ENCODE measurements around the gene ELMO1.

Gene ELMO1

GRCh38 chr7:36863901-36864701, 584.6 kb downstream of the ELMO1 start:
- no peak overlapping the region for H2BK5ac ChIP-seq (ENCODE audit: low read length)
- H4K5ac ChIP-seq (ENCODE audit: low read length): no peak overlapping the region
- no peak overlapping the region for H3K4me3 ChIP-seq (ENCODE audit: low read length)
- WGBS (ENCODE audit: extremely low coverage, insufficient coverage, low lambda C conversion rate): no CpG with 5 or more reads among the region's 10 CpGs
- no peak overlapping the region for H3K4me2 ChIP-seq (ENCODE audit: low read length)
- no peaks in the 10 kb centered on the region for H3K79me2 ChIP-seq (ENCODE audit: control insufficient read depth, insufficient read depth, low read length)
- no peak overlapping the region for H3K27ac ChIP-seq (ENCODE audit: low read depth, low read length)
- no peak overlapping the region for H3K4ac ChIP-seq (ENCODE audit: low read depth, low read length)
- H3K23ac ChIP-seq (ENCODE audit: low read length): no peak overlapping the region
- H4K8ac ChIP-seq (ENCODE audit: low read depth, low read length): no peak overlapping the region
- no peaks in the 10 kb centered on the region for H3K27me3 ChIP-seq (ENCODE audit: insufficient read depth, low read length, poor library complexity)
- H2BK15ac ChIP-seq (replicated peaks; ENCODE audit: low read depth): no peak overlapping the region
- no peak overlapping the region for H2AK5ac ChIP-seq (ENCODE audit: low read length)
- no peak overlapping the region for H3K18ac ChIP-seq (ENCODE audit: low read length)
- H2BK120ac ChIP-seq (ENCODE audit: low read depth, low read length): no peak overlapping the region
- peaks cover 5% of the 10 kb centered on the region for H3K4me1 ChIP-seq (ENCODE audit: control insufficient read depth, low read depth, low read length)
- no peak overlapping the region for H3K56ac ChIP-seq (ENCODE audit: low read length)
- no peaks in the 10 kb centered on the region for H3K79me1 ChIP-seq (ENCODE audit: low read length)
- no peak overlapping the region for H3K9ac ChIP-seq (ENCODE audit: low read length)
- no peak for DNase-seq
- no peaks in the 10 kb centered on the region for H3K36me3 ChIP-seq (ENCODE audit: control insufficient read depth, insufficient read depth, low read length)

DNA sequence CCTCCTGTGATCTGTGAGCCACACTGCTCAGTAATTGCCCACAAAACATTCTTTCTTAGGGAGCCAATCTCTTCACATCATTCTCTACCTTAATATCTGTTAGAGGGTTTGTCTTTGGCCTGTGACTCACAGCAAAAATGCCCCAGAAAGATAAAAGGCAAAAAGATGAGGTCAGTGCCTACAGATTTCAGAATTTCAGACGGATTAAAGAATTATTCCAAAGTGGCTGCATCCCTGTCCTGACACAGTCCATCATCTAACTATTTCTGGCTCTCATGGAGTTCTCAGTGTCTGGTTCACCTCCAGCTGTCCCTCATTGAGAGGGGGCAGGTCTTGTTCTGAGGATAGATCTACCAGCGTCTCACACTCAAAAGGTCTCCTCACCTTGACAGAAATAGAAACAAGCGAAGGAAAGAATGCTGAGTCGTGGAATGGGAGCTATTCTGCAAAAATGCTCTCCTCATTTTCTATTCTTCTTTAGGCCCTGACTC, 585.8 kb downstream of the ELMO1 start:
- no peak overlapping the region for H2AK5ac ChIP-seq (ENCODE audit: low read length)
- H4K8ac ChIP-seq (ENCODE audit: low read depth, low read length): no peak overlapping the region
- H3K56ac ChIP-seq (ENCODE audit: low read length): no peak overlapping the region
- WGBS (ENCODE audit: extremely low coverage, insufficient coverage, low lambda C conversion rate): no CpG with 5 or more reads among the region's 4 CpGs
- H2BK5ac ChIP-seq (ENCODE audit: low read length): no peak overlapping the region
- H3K9ac ChIP-seq (ENCODE audit: low read length): no peak overlapping the region
- no peak overlapping the region for H3K4me3 ChIP-seq (ENCODE audit: low read length)
- H3K27ac ChIP-seq (ENCODE audit: low read depth, low read length): no peak overlapping the region
- H3K79me1 ChIP-seq (ENCODE audit: low read length): no peaks in the 10 kb centered on the region
- H3K4me1 ChIP-seq (ENCODE audit: control insufficient read depth, low read depth, low read length): peaks cover 5% of the 10 kb centered on the region
- no peak overlapping the region for H2BK15ac ChIP-seq (replicated peaks; ENCODE audit: low read depth)
- no peak overlapping the region for H3K4me2 ChIP-seq (ENCODE audit: low read length)
- no peak overlapping the region for H2BK120ac ChIP-seq (ENCODE audit: low read depth, low read length)
- H3K18ac ChIP-seq (ENCODE audit: low read length): no peak overlapping the region
- no peak overlapping the region for H3K23ac ChIP-seq (ENCODE audit: low read length)
- H3K4ac ChIP-seq (ENCODE audit: low read depth, low read length): no peak overlapping the region
- H3K79me2 ChIP-seq (ENCODE audit: control insufficient read depth, insufficient read depth, low read length): no peaks in the 10 kb centered on the region
- no peak overlapping the region for H4K5ac ChIP-seq (ENCODE audit: low read length)
- H3K27me3 ChIP-seq (ENCODE audit: insufficient read depth, low read length, poor library complexity): no peaks in the 10 kb centered on the region
- DNase-seq: no peak
- H3K36me3 ChIP-seq (ENCODE audit: control insufficient read depth, insufficient read depth, low read length): no peaks in the 10 kb centered on the region

GRCh38 chr7:36861656-36862055, 587.0 kb downstream of the ELMO1 start:
- Histone ChIP-seq H3K27me3 (ENCODE audit: insufficient read depth, low read length, poor library complexity) (no peaks in the 10 kb centered on the region), H3K4me3 (ENCODE audit: low read length) (no peak overlapping the region), H3K36me3 (ENCODE audit: control insufficient read depth, insufficient read depth, low read length) (no peaks in the 10 kb centered on the region), H3K18ac (ENCODE audit: low read length) (no peak overlapping the region), H2BK120ac (ENCODE audit: low read depth, low read length) (no peak overlapping the region), H2BK15ac (replicated peaks; ENCODE audit: low read depth) (no peak overlapping the region), H3K56ac (ENCODE audit: low read length) (no peak overlapping the region), H4K8ac (ENCODE audit: low read depth, low read length) (no peak overlapping the region), H3K4ac (ENCODE audit: low read depth, low read length) (no peak overlapping the region), H3K27ac (ENCODE audit: low read depth, low read length) (no peak overlapping the region), H3K9ac (ENCODE audit: low read length) (no peak overlapping the region), H3K23ac (ENCODE audit: low read length) (no peak overlapping the region), H4K5ac (ENCODE audit: low read length) (no peak overlapping the region), H3K79me1 (ENCODE audit: low read length) (no peaks in the 10 kb centered on the region), H3K4me1 (ENCODE audit: control insufficient read depth, low read depth, low read length) (peaks cover 5% of the 10 kb centered on the region), H2AK5ac (ENCODE audit: low read length) (no peak overlapping the region), H3K79me2 (ENCODE audit: control insufficient read depth, insufficient read depth, low read length) (no peaks in the 10 kb centered on the region), H3K4me2 (ENCODE audit: low read length) (no peak overlapping the region), H2BK5ac (ENCODE audit: low read length) (no peak overlapping the region)
- WGBS (ENCODE audit: extremely low coverage, insufficient coverage, low lambda C conversion rate): no CpG with 5 or more reads among the region's 11 CpGs
- DNase-seq: no peak

- no peaks in the 10 kb centered on the region for H3K27me3 ChIP-seq (ENCODE audit: insufficient read depth, low read length, poor library complexity)
- no peak overlapping the region for H4K8ac ChIP-seq (ENCODE audit: low read depth, low read length)
- no peaks in the 10 kb centered on the region for H3K79me1 ChIP-seq (ENCODE audit: low read length)
- DNase-seq: no peak
- H2AK5ac ChIP-seq (ENCODE audit: low read length): no peak overlapping the region
- no peak overlapping the region for H3K4me2 ChIP-seq (ENCODE audit: low read length)
- no peak overlapping the region for H3K23ac ChIP-seq (ENCODE audit: low read length)
- H2BK5ac ChIP-seq (ENCODE audit: low read length): no peak overlapping the region
- no peak overlapping the region for H2BK15ac ChIP-seq (replicated peaks; ENCODE audit: low read depth)
- H3K56ac ChIP-seq (ENCODE audit: low read length): no peak overlapping the region
- no peak overlapping the region for H3K18ac ChIP-seq (ENCODE audit: low read length)
- H4K5ac ChIP-seq (ENCODE audit: low read length): no peak overlapping the region
- H2BK120ac ChIP-seq (ENCODE audit: low read depth, low read length): no peak overlapping the region
- H3K27ac ChIP-seq (ENCODE audit: low read depth, low read length): no peak overlapping the region
- no CpG with 5 or more reads among the region's 2 CpGs for WGBS (ENCODE audit: extremely low coverage, insufficient coverage, low lambda C conversion rate)
- no peaks in the 10 kb centered on the region for H3K36me3 ChIP-seq (ENCODE audit: control insufficient read depth, insufficient read depth, low read length)
- H3K79me2 ChIP-seq (ENCODE audit: control insufficient read depth, insufficient read depth, low read length): no peaks in the 10 kb centered on the region
- H3K4me1 ChIP-seq (ENCODE audit: control insufficient read depth, low read depth, low read length): peaks cover 5% of the 10 kb centered on the region
- no peak overlapping the region for H3K4me3 ChIP-seq (ENCODE audit: low read length)
- no peak overlapping the region for H3K9ac ChIP-seq (ENCODE audit: low read length)
- H3K4ac ChIP-seq (ENCODE audit: low read depth, low read length): no peak overlapping the region
Measured at GRCh38 chr7:36860681-36861080, 588.0 kb downstream of the ELMO1 start.

DNA sequence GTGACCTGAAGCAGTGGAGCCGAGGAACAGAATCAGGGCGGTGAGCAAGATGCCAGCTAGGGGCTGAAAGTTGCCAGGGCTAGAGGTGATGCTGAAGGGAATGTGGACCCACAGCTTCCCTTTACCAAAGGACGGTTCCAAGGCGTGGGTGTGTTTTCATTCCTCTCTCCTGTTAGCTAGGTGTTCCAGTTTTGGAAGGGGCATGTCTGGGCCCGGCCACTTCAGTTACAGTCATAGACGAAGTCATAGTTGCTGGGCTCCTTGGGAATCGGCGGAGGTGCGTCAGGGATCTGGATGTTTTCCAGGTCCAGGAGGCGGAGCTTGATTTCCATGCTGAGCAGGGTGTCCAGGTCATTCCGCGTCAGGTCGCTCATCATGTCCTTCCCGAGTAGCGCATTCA, 593.3 kb downstream of the ELMO1 start:
- no peak overlapping the region for H3K4me2 ChIP-seq (ENCODE audit: low read length)
- no CpG with 5 or more reads among the region's 15 CpGs for WGBS (ENCODE audit: extremely low coverage, insufficient coverage, low lambda C conversion rate)

DNA sequence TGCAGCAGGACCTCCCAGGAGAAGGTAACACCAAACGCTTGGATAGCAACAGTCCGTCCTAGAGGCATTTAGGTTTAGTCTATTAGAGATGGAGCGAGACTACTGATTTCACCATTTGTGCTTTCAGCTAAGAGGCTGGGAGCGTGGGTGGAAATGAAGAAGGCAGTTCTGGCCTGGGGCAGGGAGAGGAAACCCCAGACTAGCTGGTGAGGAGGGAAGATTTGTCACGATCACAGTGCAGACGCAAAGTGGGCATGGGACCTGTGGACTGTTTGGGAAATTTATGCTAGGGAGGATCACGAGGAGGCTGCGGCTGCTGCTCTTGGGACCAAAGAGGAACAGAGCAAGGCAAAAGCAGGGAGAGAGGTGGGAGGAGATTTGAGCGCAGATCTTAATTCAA, 594.0 kb downstream of the ELMO1 start:
- H3K36me3 ChIP-seq (ENCODE audit: control insufficient read depth, insufficient read depth, low read length): no peaks in the 10 kb centered on the region
- no peaks in the 10 kb centered on the region for H3K79me2 ChIP-seq (ENCODE audit: control insufficient read depth, insufficient read depth, low read length)
- H3K18ac ChIP-seq (ENCODE audit: low read length): no peak overlapping the region
- no peak overlapping the region for H3K56ac ChIP-seq (ENCODE audit: low read length)
- H3K4ac ChIP-seq (ENCODE audit: low read depth, low read length): no peak overlapping the region
- no peaks in the 10 kb centered on the region for H3K27me3 ChIP-seq (ENCODE audit: insufficient read depth, low read length, poor library complexity)
- H3K4me1 ChIP-seq (ENCODE audit: control insufficient read depth, low read depth, low read length): no peaks in the 10 kb centered on the region
- no peak overlapping the region for H3K9ac ChIP-seq (ENCODE audit: low read length)
- no peak overlapping the region for H2BK120ac ChIP-seq (ENCODE audit: low read depth, low read length)
- no peaks in the 10 kb centered on the region for H3K79me1 ChIP-seq (ENCODE audit: low read length)
- no peak overlapping the region for H4K8ac ChIP-seq (ENCODE audit: low read depth, low read length)
- no peak overlapping the region for H3K23ac ChIP-seq (ENCODE audit: low read length)
- no peak overlapping the region for H4K5ac ChIP-seq (ENCODE audit: low read length)
- no peak overlapping the region for H2BK5ac ChIP-seq (ENCODE audit: low read length)
- no CpG with 5 or more reads among the region's 9 CpGs for WGBS (ENCODE audit: extremely low coverage, insufficient coverage, low lambda C conversion rate)
- no peak overlapping the region for H2AK5ac ChIP-seq (ENCODE audit: low read length)
- no peak overlapping the region for H3K4me3 ChIP-seq (ENCODE audit: low read length)
- no peak for DNase-seq
- no peak overlapping the region for H3K4me2 ChIP-seq (ENCODE audit: low read length)
- no peak overlapping the region for H3K27ac ChIP-seq (ENCODE audit: low read depth, low read length)
- H2BK15ac ChIP-seq (replicated peaks; ENCODE audit: low read depth): no peak overlapping the region

More for the DNA sequence above, 593.3 kb downstream of the ELMO1 start:
- H3K18ac ChIP-seq (ENCODE audit: low read length): no peak overlapping the region
- no peak overlapping the region for H3K23ac ChIP-seq (ENCODE audit: low read length)
- no peak overlapping the region for H2BK5ac ChIP-seq (ENCODE audit: low read length)
- H3K4ac ChIP-seq (ENCODE audit: low read depth, low read length): no peak overlapping the region
- no peak overlapping the region for H3K56ac ChIP-seq (ENCODE audit: low read length)
- no peak overlapping the region for H3K27ac ChIP-seq (ENCODE audit: low read depth, low read length)
- H3K36me3 ChIP-seq (ENCODE audit: control insufficient read depth, insufficient read depth, low read length): no peaks in the 10 kb centered on the region
- H4K8ac ChIP-seq (ENCODE audit: low read depth, low read length): no peak overlapping the region
- H3K79me2 ChIP-seq (ENCODE audit: control insufficient read depth, insufficient read depth, low read length): no peaks in the 10 kb centered on the region
- no peak overlapping the region for H2BK120ac ChIP-seq (ENCODE audit: low read depth, low read length)
- DNase-seq: no peak
- no peak overlapping the region for H2BK15ac ChIP-seq (replicated peaks; ENCODE audit: low read depth)
- H3K4me3 ChIP-seq (ENCODE audit: low read length): no peak overlapping the region
- no peaks in the 10 kb centered on the region for H3K27me3 ChIP-seq (ENCODE audit: insufficient read depth, low read length, poor library complexity)
- no peak overlapping the region for H2AK5ac ChIP-seq (ENCODE audit: low read length)
- H3K9ac ChIP-seq (ENCODE audit: low read length): no peak overlapping the region
- no peak overlapping the region for H4K5ac ChIP-seq (ENCODE audit: low read length)
- no peaks in the 10 kb centered on the region for H3K4me1 ChIP-seq (ENCODE audit: control insufficient read depth, low read depth, low read length)
- H3K79me1 ChIP-seq (ENCODE audit: low read length): no peaks in the 10 kb centered on the region
